ENCODE results near the gene SLC18A3. TPM values are rescaled to one million over a fixed set of nuclear protein-coding genes. Genes with fewer than 3 reads are reported as not detected.
A peak's percentile ranks its signal among the peaks of the same experiment; 100 is the strongest.

Gene SLC18A3
- total RNA-seq, 1 experiment from 2014 or later, result not detected

- DNase-seq (ENCODE audit: low read depth, low spot score), result no peak
- in situ Hi-C loops (cut with HindIII; ENCODE audit: low pct_unique_long_range_greater_than_20kb, low sequenced_read_pairs), result no loop called here
These were observed 33.3 kb downstream of the SLC18A3 start for GRCh38 chr10:49643241-49644034.

GRCh38 chr10:49644035-49644646 lies 34.0 kb downstream of the SLC18A3 start:
- no peak for DNase-seq (ENCODE audit: low read depth, low spot score)
- in situ Hi-C loops (cut with HindIII; ENCODE audit: low pct_unique_long_range_greater_than_20kb, low sequenced_read_pairs), result no loop called here

- in situ Hi-C loops (cut with HindIII; ENCODE audit: low pct_unique_long_range_greater_than_20kb, low sequenced_read_pairs), result no loop called here
- peak; percentile 14 for DNase-seq (ENCODE audit: low read depth, low spot score)
These were observed 35.3 kb downstream of the SLC18A3 start for GRCh38 chr10:49645417-49645816.

- no peak for DNase-seq (ENCODE audit: low read depth, low spot score)
- in situ Hi-C loops (cut with HindIII; ENCODE audit: low pct_unique_long_range_greater_than_20kb, low sequenced_read_pairs), result no loop called here
These were observed 36.1 kb downstream of the SLC18A3 start for GRCh38 chr10:49645871-49646870.

- in situ Hi-C loops (cut with HindIII; ENCODE audit: low pct_unique_long_range_greater_than_20kb, low sequenced_read_pairs), result no loop called here
- DNase-seq (ENCODE audit: low read depth, low spot score), result no peak
These were observed 37.4 kb downstream of the SLC18A3 start for GRCh38 chr10:49647554-49647953.

GRCh38 chr10:49647985-49648795 lies 38.1 kb downstream of the SLC18A3 start:
- DNase-seq (ENCODE audit: low read depth, low spot score), result no peak
- in situ Hi-C loops (cut with HindIII; ENCODE audit: low pct_unique_long_range_greater_than_20kb, low sequenced_read_pairs), result no loop called here

GRCh38 chr10:49649294-49649693 lies 39.2 kb downstream of the SLC18A3 start:
- in situ Hi-C loops (cut with HindIII; ENCODE audit: low pct_unique_long_range_greater_than_20kb, low sequenced_read_pairs), result no loop called here
- no peak for DNase-seq (ENCODE audit: low read depth, low spot score)

- no peak for DNase-seq (ENCODE audit: low read depth, low spot score)
These were observed 40.0 kb downstream of the SLC18A3 start for GRCh38 chr10:49649936-49650723.

GRCh38 chr10:49650724-49651034 lies 40.6 kb downstream of the SLC18A3 start:
- no peak for DNase-seq (ENCODE audit: low read depth, low spot score)
- in situ Hi-C loops (cut with HindIII; ENCODE audit: low pct_unique_long_range_greater_than_20kb, low sequenced_read_pairs), result no loop called here

More at GRCh38 chr10:49649936-49650723, 40.0 kb downstream of the SLC18A3 start:
- in situ Hi-C loops (cut with HindIII; ENCODE audit: low pct_unique_long_range_greater_than_20kb, low sequenced_read_pairs), result no loop called here

- in situ Hi-C loops (cut with HindIII; ENCODE audit: low pct_unique_long_range_greater_than_20kb, low sequenced_read_pairs), result no loop called here
- no peak for DNase-seq (ENCODE audit: low read depth, low spot score)
These were observed 41.1 kb downstream of the SLC18A3 start for GRCh38 chr10:49651039-49651835.

GRCh38 chr10:49651917-49652316 lies 41.8 kb downstream of the SLC18A3 start:
- in situ Hi-C loops (cut with HindIII; ENCODE audit: low pct_unique_long_range_greater_than_20kb, low sequenced_read_pairs), result no loop called here
- no peak for DNase-seq (ENCODE audit: low read depth, low spot score)

GRCh38 chr10:49652421-49653272 lies 42.5 kb downstream of the SLC18A3 start:
- no peak for DNase-seq (ENCODE audit: low read depth, low spot score)

GRCh38 chr10:49653273-49653929 lies 43.3 kb downstream of the SLC18A3 start:
- DNase-seq (ENCODE audit: low read depth, low spot score), result no peak
- in situ Hi-C loops (cut with HindIII; ENCODE audit: low pct_unique_long_range_greater_than_20kb, low sequenced_read_pairs), result no loop called here

More at GRCh38 chr10:49652421-49653272, 42.5 kb downstream of the SLC18A3 start:
- in situ Hi-C loops (cut with HindIII; ENCODE audit: low pct_unique_long_range_greater_than_20kb, low sequenced_read_pairs), result no loop called here

GRCh38 chr10:49654036-49654693 lies 44.1 kb downstream of the SLC18A3 start:
- no peak for DNase-seq (ENCODE audit: low read depth, low spot score)
- in situ Hi-C loops (cut with HindIII; ENCODE audit: low pct_unique_long_range_greater_than_20kb, low sequenced_read_pairs), result no loop called here
